Activated T-cell treated with anti-CD3 and anti-CD28 coated beads, Interleukin-2, amount 50 U/mL, for 1 hour (primary cell): ENCODE data around the gene POC5.

Experiments
- DNase-seq: peaks from one replicate; pipeline ENCODE4 v3.0.0-alpha.2; 2020

The POC5 gene

DNA sequence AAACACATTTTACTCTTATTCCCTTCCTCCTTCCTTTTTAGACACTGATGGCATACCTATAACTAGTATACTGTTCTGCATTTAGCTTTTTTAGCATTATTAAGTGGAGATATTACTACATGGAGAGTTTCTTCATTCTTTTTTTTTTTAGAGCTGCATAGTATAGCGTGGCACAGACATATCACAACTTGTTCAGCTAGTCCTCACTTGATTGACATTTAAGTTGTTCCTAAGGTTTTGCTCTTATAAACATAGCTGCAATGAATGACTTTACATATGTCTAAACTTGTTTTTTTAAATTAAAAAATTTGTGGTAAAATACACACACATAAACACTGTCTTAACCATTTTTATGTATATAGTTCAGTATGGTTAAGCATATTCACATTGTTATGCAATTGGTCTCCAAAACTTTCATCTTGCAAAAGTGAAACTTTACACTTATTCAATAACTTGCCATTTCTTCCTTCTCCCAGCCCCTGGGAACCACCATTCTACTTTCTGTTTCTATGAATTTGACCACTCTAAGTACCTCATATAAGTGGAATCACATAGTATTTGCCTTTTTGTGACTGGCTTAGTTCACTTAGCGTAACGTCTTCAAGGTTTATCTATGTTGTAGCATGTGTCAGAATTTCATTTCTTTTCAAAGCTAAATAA, 57.3 kb downstream of the POC5 start:
- DNase-seq = no peak

DNA sequence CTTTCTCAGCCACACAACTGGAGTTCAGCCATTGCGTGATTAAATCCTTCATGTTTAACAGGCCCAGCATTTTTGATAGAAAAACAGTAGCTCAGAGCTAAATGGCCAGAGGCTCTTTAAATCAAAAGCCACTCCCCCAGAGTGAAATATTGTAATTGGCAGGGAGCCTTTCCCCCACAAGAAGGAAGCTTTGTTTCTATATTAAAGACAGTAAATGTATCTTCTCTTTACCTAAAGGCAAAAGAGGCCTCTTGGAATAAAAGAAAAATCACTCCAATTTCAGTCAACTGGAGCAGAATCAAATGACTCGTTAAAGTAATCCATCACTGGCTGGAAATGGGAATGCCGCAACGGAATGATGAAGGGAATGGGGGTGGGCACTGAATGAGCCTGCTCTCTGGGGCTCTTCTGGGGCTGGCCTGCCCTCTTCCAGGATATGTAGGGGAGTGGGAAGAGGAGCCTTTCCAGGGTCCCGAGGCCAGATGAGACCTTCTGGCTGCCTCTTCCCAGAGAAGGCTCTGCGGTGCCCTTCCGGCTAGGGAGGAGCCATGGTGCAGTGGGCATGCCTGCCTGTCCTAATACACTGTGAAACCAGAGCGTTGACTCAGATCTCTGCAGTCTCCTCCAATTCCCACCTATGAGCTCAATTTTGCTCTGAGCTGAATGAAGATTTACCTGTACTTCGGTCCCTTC, 60.8 kb downstream of the POC5 start:
- DNase-seq = no peak

GRCh38 chr5:75654693-75655295, 62.4 kb downstream of the POC5 start:
- no peak for DNase-seq

DNA sequence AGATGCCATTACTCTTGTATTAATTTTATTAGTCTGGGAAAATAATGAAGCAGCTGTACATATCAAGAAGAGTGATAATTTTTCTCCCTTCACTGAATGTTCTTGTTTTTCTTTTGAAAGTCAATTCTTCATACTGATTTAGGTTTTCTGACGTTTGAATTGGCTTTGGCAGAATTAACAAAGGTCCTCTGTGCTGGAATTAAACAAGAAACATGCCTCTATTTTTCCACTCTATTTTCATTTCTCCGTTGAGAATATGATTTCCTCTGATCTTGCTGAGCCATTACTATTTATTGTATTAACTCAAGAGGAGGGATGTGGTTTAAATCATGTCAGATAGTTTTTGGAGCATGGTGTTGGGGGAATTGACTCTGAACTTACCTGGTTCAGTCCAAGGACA, 63.7 kb downstream of the POC5 start:
- no peak for DNase-seq

GRCh38 chr5:75651575-75652238, 65.5 kb downstream of the POC5 start:
- DNase-seq = no peak

DNA sequence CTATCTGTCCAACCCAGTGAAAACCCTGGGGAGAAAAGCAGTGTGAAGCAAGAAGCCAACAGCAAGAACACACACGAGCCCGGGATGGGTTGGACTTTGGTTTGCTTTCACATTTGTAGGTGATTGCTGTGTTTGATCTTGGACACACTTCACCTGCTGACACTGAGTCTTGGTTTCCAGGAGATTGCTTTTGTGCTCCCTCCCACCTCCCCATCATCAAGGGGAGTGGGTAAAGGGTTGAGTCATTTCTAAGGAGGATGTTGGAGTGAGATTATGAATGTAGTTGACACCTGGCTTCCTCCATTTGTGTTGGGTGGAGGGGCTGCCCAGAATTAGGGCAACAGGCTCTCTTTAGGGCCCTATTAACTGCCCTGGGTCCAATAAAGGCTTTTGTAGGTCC, 68.5 kb downstream of the POC5 start:
- no peak for DNase-seq

DNA sequence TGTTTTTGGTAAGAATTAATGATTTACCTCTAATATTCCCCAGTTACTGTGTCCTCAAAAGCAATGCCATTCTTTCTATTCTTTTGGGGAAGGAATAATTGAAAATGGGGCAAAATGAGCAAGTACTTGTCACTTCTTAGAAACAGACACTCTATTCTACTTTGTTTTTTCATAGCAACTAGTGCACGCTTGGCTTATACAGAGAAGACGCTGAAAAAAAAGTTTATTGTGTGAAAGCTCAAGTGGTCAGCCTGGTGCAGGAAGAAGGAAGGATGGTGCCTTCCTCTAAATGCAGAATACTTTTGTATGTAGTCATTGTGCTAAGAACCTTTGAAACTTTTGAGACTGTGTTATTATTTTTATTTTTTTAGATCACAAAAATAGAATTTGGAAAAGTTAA, 76.4 kb downstream of the POC5 start:
- no peak for DNase-seq

DNA sequence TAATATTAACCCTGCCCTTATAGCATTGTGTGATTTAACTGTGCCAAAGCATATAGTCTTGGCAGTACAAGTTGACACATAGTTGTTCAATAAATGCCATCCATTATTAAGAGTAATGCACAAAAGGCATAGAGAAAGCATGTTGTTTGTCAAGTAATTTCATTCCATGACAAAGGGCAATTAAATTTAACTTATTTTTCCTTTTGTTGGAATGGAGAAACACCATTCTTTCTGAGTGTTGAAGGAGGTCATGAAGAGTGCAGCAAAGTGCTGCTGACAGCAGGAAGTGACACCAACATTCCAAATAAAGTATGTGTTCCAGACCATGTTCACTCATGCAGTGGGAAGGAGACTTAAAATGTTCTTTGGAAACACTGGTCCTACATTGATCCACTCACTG, 76.8 kb downstream of the POC5 start:
- no peak for DNase-seq

DNA sequence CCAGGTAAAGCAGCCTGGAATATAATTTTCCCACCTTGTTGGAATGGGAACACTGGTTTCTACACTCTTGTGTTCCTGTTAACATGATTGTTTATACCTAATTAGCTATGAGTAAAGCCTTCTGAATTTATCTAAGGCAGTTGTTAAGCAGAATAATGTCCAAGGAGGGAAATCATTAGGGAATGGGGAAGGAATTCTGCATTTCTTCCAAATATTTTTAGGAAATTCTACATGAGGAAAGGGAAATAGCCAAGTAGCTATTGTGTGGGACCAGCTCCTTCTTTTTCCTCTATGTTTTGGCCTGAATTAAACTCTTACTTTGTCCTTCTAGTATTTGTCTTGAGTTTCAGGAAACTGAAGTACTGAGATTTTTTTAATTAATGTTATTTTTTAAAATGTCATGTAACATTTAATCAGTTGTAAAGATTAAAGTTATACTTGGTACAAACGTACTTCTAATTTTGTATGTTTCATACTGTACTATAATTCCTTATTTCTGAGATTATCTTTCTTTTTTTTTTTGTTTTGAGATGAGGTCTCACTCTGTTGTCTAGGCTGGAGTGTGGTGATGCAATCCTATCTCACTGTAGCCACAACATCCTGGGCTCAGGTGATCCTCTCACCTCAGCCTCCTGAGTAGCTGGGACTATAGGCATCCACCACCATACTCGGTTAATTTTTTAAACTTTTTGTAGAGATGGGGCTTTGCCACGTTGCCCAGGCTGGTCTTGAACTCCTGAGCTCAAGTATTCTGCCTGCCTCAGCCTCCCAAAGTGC, 77.5 kb downstream of the POC5 start:
- DNase-seq = no peak

- no peak for DNase-seq
Observed at GRCh38 chr5:75637949-75638348, 79.3 kb downstream of the POC5 start.

GRCh38 chr5:75632321-75632720, 84.9 kb downstream of the POC5 start:
- no peak for DNase-seq

GRCh38 chr5:75630875-75631274, 86.4 kb downstream of the POC5 start:
- no peak for DNase-seq

DNA sequence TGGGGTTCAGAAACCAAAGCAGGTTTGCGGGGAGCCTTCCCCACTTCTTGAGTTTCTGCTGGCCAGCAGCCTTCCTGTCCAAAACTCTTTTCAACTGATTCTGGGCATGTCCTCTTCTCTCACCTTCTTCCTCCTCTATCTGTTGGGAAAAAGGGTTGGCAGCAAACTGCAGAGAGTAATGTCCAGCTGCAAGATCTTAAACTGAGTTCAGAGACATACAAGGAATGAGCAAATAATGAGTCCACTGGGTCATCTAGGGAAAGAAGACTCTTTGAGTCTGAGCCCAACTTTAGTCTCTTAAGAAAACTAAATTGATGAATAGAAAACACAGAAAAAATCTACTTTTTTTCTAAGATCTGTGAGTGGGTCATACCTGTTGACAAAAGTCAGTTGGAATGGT, 89.4 kb downstream of the POC5 start:
- no peak for DNase-seq

DNA sequence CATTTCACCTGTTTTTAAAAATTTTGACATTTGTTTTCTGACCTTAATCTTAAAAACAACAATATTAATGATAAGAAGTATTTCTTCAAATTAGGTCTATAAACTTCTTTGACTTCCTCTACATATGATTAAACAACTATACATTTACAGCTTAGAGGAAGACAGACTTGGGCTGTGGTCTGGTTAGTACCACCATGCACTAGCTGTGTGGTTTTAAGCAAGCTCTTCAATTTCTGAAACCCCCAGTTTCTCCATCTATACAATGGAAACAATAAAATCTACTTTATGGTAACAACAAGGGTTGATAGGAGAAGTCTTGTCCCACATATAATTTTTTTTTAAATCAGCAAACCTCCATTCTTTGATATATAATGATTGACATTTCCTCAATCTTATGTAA, 90.3 kb downstream of the POC5 start:
- no peak for DNase-seq
